ENCODE results near the gene CTNND2.
"Not testable (repeated sequence)": the region's sequence is repeated elsewhere in the genome, so short reads cannot be mapped to it uniquely, and the experiment has no call there.

CTNND2 gene

DNA sequence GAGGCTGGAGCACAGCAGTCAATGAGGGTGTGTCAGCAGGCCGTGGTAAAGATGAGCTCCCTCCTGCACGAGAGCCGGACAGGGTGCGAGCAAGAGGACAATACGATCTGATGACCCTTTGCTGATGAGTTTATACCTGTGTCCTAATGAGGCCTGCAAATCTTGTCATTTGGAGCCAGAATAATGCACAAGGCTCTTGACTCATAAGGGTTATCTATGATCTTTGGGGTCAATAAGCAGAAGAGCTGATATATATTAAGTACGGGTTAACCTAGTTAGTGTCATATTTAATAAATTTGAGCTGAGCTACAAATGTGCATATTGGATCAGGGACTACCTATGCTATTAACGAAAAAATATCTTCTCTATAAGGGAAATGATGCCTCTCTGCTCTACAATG is 46.9 kb downstream of the CTNND2 start:
- DNase-seq (ENCODE audit: low read depth) = no peak

DNA sequence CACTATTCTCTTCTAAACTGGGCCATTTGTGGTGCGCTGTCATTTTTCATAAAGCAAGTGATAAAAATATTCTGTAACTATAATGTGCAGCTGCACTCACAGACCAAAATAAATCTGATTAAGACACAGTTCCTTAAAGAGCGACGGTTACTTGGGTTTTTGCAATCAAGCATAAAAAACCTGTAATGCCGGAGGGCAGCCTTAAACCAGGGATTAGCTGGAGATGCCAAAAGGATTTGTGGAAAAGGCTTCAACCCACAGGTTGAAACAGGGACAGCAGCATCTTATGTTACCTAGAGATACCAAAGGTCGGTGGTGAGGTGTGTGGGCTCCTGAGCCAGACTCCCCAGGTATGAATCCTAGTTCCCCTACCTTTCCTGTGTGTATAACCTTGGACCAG is 49.3 kb downstream of the CTNND2 start:
- DNase-seq (ENCODE audit: low read depth) = no peak

- DNase-seq (ENCODE audit: low read depth) = no peak
Observed at GRCh38 chr5:11853796-11854195, 50.5 kb downstream of the CTNND2 start.

DNA sequence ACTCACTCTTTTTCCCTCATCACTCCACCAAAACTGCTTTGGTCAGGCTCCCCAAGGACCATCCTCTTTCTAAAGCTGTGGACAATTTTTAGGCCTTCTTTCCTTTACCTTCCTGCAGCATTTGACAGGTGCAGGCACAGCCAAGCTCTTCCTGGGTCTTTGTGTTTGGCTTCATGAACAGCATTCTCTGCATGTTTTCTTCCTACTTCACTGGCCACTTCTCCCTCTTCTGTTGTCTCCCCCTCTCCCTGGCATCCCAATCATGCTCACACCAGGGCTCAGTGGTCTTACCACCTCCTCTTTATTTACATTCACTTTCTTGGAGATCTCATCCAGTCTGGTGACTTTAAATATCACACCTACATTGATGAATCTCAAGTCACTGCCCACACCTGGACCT is 51.1 kb downstream of the CTNND2 start:
- DNase-seq (ENCODE audit: low read depth) = no peak

- no peak for DNase-seq (ENCODE audit: low read depth)
Observed at GRCh38 chr5:11852717-11853087, 51.5 kb downstream of the CTNND2 start.

DNA sequence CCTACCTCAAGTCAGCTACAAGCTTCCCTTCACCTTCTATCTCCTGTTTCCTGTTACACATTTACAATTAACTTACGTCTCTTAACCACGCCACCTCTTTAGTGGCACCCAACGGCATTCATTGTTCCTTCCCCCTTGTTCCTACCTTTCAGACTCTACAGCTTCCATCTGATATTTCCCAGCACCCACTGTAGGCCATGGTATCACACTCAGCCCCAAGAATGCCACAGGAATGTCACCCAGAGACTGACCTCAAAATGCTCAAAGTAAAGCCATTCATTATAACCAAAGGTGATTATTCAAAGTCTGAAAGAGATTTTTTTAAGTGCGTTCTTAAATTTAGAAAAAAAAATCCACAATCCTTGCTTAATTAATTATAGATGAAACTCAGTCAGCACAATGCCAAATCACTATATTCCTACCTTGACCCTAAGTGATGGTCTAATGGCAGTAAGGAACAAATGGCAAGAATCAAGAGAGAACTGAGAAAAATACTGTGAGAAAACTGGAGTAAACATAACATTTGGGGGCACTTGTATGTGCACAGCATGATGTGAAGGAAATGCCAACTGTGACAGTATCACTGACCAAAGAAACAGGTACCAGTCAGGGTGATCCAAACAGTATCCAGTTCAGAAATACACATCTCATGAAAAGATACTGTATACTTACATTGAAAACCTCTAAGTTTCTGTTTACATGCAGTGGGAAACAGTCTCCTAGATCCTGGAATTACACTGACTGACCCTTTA is 52.1 kb downstream of the CTNND2 start:
- DNase-seq (ENCODE audit: low read depth) = no peak

DNA sequence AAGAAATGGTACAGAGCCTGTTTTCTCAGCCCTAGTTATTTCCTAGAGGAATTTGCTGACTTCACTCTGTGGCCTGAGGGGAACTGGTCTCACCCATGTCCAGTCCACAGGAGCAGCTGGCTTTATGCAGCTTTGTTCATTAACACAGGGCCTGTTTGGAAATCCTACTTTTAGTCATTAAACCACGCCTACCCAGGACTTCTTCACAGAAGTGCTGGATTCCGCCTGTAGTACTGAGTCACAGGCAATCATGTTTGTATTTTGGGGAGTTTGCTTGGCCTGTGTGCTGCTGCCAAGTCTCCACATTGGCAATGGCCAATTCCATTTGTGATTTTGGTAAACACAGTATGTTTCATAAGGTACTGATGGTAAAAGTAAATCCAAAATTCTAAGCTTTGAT is 52.8 kb downstream of the CTNND2 start:
- no peak for DNase-seq (ENCODE audit: low read depth)

- DNase-seq (ENCODE audit: low read depth) = not testable (repeated sequence)
Observed at GRCh38 chr5:11828566-11828965, 75.7 kb downstream of the CTNND2 start.

- DNase-seq (ENCODE audit: low read depth) = no peak
Observed at GRCh38 chr5:11822598-11822997, 81.6 kb downstream of the CTNND2 start.

DNA sequence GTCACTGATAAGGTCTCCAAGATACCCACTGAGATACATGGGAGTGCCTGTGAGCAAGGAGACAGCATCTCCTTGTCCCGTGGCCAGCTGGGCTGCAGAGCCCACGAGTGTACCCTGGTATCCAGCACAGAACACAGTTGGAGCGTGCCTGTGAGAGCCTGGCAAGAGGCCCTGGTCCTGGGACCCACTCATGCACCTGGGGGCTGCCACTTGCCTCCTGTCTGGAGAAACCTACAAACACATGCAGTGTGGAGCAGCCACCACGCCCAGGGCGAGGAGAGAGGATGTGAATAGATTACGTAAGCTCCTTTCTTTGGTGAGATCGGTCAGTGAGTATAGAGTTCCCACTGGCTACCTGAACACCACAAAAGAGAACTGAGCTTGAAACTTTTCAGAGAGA is 88.3 kb downstream of the CTNND2 start:
- no peak for DNase-seq (ENCODE audit: low read depth)

DNA sequence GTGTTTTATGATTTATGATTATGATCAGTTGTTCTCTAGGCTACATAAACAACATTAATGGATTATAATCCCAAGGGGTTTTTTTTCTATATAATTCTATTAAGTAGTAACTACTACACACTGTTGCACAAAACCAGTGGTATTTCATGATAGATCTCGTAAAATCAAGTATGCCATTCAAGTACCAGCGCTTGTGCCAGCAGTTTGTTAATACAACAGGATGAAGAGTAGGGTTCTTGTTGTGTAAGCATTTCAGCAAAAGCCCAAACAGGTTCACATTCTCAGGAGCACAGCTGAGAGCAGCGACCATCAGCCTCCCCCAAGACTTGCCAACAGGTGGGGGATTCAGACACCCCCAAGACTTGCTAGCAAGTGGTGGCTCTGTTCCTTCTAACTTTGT is 88.8 kb downstream of the CTNND2 start:
- DNase-seq (ENCODE audit: low read depth) = no peak

GRCh38 chr5:11814373-11814772 is 89.9 kb downstream of the CTNND2 start:
- no peak for DNase-seq (ENCODE audit: low read depth)

GRCh38 chr5:11809407-11809806 is 94.8 kb downstream of the CTNND2 start:
- no peak for DNase-seq (ENCODE audit: low read depth)

GRCh38 chr5:11803436-11803835 is 100.8 kb downstream of the CTNND2 start:
- DNase-seq (ENCODE audit: low read depth) = no peak

DNA sequence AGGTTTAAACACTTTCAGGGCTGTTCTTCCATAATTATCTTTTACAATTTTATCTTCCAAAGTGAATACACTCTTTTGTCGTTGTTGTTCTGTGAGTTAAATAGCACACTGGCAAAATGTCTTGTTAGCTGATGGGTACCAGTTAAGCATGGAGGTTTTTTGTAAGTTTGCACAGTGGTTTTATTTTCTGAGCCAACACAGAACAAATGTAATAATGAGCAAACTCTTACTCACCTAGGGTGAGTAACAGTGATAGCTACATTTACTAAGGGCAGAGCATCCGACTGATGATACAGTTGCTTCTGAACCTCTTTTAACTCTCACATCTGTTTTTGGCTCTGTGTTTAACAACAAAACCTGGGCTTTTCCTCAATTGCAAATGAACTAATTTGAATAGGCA is 103.2 kb downstream of the CTNND2 start:
- DNase-seq (ENCODE audit: low read depth) = no peak

DNA sequence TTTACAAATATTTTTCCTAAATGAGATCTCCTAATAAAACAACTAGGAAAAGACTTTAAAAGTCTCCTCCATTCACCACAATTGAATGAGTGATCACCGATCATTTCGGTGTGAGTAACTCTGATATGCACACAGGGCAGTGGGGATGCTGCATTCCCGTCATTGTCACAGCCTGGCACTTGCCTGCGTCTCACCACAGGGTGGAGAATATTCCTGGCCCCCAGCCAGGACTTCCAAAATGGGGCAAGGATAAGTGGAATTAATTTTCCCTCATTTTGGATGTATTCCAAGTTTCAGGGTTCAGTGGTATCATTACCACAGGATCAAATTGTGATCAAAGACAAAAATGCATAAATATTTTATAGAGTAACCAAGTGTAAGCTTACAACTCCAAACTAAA is 107.1 kb downstream of the CTNND2 start:
- DNase-seq (ENCODE audit: low read depth) = no peak

- no peak for DNase-seq (ENCODE audit: low read depth)
Observed at GRCh38 chr5:11793396-11793795, 110.8 kb downstream of the CTNND2 start.

GRCh38 chr5:11792621-11793020 is 111.6 kb downstream of the CTNND2 start:
- no peak for DNase-seq (ENCODE audit: low read depth)

- DNase-seq (ENCODE audit: low read depth) = no peak
Observed at GRCh38 chr5:11791792-11792191, 112.5 kb downstream of the CTNND2 start.

DNA sequence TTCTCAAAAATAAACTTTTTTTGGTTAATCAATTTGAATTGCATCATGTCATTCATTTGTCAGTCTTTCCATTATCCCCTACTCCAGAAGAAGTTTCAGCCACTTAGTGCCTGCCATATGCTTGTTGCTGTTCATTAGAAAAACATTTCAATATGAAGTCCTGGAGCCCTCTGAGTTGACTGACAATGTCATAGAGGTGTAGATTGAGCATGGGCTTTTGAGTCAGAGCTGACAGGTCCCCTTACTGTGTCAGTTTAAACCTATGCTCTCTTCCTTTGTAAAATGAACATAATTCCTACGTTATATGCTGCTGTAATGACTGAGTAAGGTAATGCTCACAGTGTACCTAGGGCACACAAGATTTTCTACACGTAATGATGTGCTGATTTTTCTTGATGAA is 114.0 kb downstream of the CTNND2 start:
- DNase-seq (ENCODE audit: low read depth) = no peak

- no peak for DNase-seq (ENCODE audit: low read depth)
Observed at GRCh38 chr5:11785771-11786352, 118.4 kb downstream of the CTNND2 start.

- DNase-seq (ENCODE audit: low read depth) = no peak
Observed at GRCh38 chr5:11780641-11781345, 123.5 kb downstream of the CTNND2 start.

GRCh38 chr5:11777096-11777495 is 127.2 kb downstream of the CTNND2 start:
- DNase-seq (ENCODE audit: low read depth) = no peak

DNA sequence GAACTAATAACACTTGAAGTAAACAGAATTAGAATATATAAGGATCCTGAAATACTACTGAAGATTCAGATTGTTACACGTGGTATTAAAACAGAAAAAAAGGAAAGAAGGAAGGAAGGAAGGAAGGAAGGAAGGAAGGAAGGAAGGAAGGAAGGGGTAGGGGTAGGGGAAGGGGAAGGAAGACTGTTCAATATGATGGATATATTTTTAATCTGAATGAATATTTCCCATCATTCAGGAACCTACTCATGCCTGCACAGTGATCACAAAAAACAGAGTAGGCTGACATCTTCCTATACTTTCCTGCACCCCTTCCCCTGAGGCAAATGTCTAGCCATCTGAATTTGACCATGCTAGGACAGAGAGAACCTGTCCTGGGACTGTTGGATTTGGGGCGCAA is 133.9 kb downstream of the CTNND2 start:
- DNase-seq (ENCODE audit: low read depth) = no peak
